K562 treated with DMSO at 1 percent for 48 hours (cell line): ENCODE data around the gene ZBTB20. TPM values are rescaled to one million over a fixed set of nuclear protein-coding genes. Genes with fewer than 3 reads are reported as not detected.

Experiments
- total RNA-seq: library from RNA; unstranded; fragments of 300-600 nt; gene quantifications from 2 replicates; pipeline ENCODE4 v1.2.3, GENCODE V29; 2022; ENCODE audit warnings: low replicate concordance; ENCODE audit errors: extremely low read depth

Gene ZBTB20
- not detected in 2 replicates for total RNA-seq

DNA sequence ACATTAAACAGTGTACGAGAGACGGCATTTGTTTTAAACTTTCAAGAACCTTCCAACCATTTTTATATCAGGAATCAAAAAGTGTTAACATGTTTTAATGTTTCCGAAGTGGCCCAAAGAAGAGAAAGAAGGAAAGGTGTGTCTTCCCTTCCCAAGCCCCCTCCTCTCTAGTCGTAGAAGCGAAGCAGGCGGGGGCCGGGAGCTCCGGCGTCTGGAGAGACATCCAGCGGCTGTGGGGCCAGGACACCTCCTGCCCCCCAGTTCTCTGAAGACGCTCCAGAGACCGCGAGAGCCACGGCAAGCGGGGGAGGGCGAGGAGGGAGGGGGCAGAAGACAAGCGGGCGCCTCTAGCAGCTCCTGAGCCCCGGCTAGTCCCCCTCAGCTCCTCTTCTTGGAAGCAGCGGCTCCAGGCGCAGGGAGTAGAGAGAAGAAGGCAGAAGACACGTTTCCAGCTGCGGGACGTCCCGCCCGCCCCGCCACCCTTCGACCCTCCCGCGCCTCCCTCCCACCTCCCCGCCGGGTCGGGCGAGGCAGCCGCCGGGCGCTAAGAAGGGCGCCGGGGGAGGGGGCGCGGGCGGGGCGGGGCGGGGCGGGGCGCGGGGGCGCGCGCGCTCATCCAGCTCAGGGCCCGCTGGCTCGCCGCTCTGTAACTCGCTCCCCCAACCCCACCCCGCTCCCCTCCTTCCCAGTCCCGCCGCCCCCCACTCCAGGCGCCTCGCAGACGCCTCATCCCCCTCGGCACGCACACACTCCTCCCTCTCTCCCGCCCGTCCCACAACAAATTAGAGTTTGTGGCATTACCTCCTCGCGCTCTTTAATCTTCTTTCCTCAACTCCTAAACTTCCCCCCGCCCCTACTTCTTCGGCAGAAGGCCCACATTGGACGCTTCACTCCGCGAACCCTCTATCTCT is at the start of gene ZBTB20:
Gene ZBTB20, minus strand, starts transcription at position 871 of the 911 bp plus-strand sequence.

DNA sequence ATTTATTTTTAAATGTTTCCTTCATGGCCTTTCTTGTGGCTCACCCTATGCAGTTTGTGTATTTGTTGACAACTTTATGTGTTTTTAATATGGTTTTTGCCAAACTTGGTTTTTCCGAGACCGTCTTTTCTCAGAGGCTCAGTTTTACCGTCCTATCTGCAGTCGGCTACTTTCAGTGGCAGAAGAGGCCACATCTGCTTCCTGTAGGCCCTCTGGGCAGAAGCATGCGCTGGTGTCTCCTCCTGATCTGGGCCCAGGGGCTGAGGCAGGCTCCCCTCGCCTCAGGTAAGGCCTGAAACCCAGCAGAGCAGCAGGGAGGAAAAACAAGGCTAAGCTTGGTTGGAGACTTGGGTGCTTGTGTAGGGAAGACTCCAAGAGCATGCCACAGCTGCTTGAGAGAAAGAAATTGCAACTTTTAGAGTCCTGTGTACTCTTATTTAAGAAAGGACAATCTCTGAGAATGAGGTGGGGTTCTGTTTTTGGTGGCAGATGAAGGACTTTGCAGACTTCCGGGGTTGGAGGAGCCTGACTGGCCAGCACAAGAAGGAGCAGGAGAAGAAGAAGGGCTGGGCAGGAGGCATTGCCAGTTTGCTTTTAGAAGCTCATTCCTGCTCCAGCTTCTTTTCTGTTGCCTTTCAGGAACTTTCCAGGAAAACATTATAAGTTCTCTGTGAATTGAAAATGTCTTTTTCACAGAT is 853.1 kb downstream of the ZBTB20 start, which contains the start of gene TIGIT:
Gene TIGIT, plus strand, starts transcription at position 191 of the 698 bp plus-strand sequence. Its CDS starts 34 bp downstream, at position 225.

